PC-3 (cell line): Measurements from ENCODE around the gene PLCB2. TPM values are rescaled to one million over a fixed set of nuclear protein-coding genes. Genes with fewer than 3 reads are reported as not detected.

ENCODE experiments used
- ATAC-seq: fragments of 200-7000 bp; cut with Tn5 transposase; 2 replicates; pipeline ENCODE4 v1.9.1; 2020; ENCODE audit warnings: mild to moderate bottlenecking, moderate library complexity
- BruUV-seq: library from RNA; stranded (reverse); fragments of 400-500 nt; replicated peaks from 2 replicates; lab custom pipeline; 2021; lab: Mats Ljungman, UMichigan
- CTCF ChIA-PET: fragments of 300-600 bp; sonication (Branson Sonifier 250); formaldehyde crosslinking; loops from one replicate; lab custom pipeline; 2022; ENCODE audit warnings: antibody characterized with exemption; lab: Charles Lee
- POLR2A ChIA-PET: fragments of 300-600 bp; sonication (Branson Sonifier 250); formaldehyde crosslinking; loops from one replicate; lab custom pipeline; 2022; ENCODE audit warnings: antibody characterized with exemption; ENCODE audit not compliant: unreplicated experiment; lab: Charles Lee
- DNase-seq: peaks from one replicate; pipeline ENCODE4 v3.0.0-alpha.2; 2015
- H2AFZ ChIP-seq: fragments of 300-600 bp; sonication (generic); 2 replicates; pipeline ENCODE4 v1.6.0; 2016; ENCODE audit warnings: antibody characterized with exemption, low read length
- H3F3A ChIP-seq: fragments of 300-600 bp; sonication (generic); one replicate; pipeline ENCODE4 v1.6.0; 2017; ENCODE audit warnings: antibody characterized with exemption, low read length, control low read depth, mild to moderate bottlenecking; ENCODE audit not compliant: unreplicated experiment
- H3K27ac ChIP-seq: fragments of 300-600 bp; sonication (generic); 2 replicates; pipeline ENCODE4 v1.5.1; 2016; ENCODE audit warnings: mild to moderate bottlenecking, low read length
- H3K27me3 ChIP-seq: fragments of 300-600 bp; sonication (generic); 2 replicates; pipeline ENCODE4 v1.6.1; 2016; ENCODE audit warnings: low read length, mixed read lengths
- H3K36me3 ChIP-seq: fragments of 300-600 bp; sonication (generic); 2 replicates; pipeline ENCODE4 v1.6.1; 2016; ENCODE audit warnings: low read depth, mixed run types, low read length, mixed read lengths
- H3K4me1 ChIP-seq: fragments of 300-600 bp; sonication (generic); 2 replicates; pipeline ENCODE4 v1.5.1; 2016; ENCODE audit warnings: low read length; ENCODE audit not compliant: insufficient read depth
- H3K4me2 ChIP-seq: fragments of 300-600 bp; sonication (generic); 2 replicates; pipeline ENCODE4 v1.6.0; 2016; ENCODE audit warnings: low read length
- H3K4me3 ChIP-seq: fragments of 300-600 bp; sonication (generic); 2 replicates; pipeline ENCODE4 v1.5.1; 2016; ENCODE audit warnings: mild to moderate bottlenecking, low read length, mixed read lengths
- H3K79me2 ChIP-seq: fragments of 300-600 bp; sonication (generic); 2 replicates; pipeline ENCODE4 v1.6.1; 2017; ENCODE audit warnings: low read length, mixed read lengths
- H3K9ac ChIP-seq: fragments of 300-600 bp; sonication (generic); 2 replicates; pipeline ENCODE4 v1.6.0; 2016; ENCODE audit warnings: mild to moderate bottlenecking, low read length
- H3K9me2 ChIP-seq: fragments of 300-600 bp; sonication (generic); replicated peaks from 2 replicates; pipeline ENCODE4 v1.6.1; 2016; ENCODE audit warnings: mixed run types, low read length, mixed read lengths
- H3K9me3 ChIP-seq: fragments of 300-600 bp; sonication (generic); 2 replicates; pipeline ENCODE4 v1.6.1; 2016; ENCODE audit warnings: low read length, mixed read lengths
- H4K20me1 ChIP-seq: fragments of 300-600 bp; sonication (generic); 2 replicates; pipeline ENCODE4 v1.6.1; 2016; ENCODE audit warnings: low read length, mixed read lengths
- EZH2 ChIP-seq: fragments of 300-600 bp; sonication (generic); IDR thresholded peaks from one replicate; pipeline ENCODE4 v1.6.1; 2017; ENCODE audit warnings: antibody characterized with exemption, mild to moderate bottlenecking, low read length; ENCODE audit not compliant: unreplicated experiment
- EZH2phosphoT487 ChIP-seq: fragments of 300-600 bp; sonication (generic); IDR thresholded peaks from 2 replicates; pipeline ENCODE4 v1.6.1; 2018; ENCODE audit warnings: mild to moderate bottlenecking, antibody characterized with exemption, low read length, borderline replicate concordance
- intact Hi-C: fragments of 100-400 bp; cut with micrococcal nuclease; formaldehyde crosslinking; loops from 2 replicates; pipeline ENCODE4 v1.9.0; 2023
- total RNA-seq: library from RNA; depleted of rRNA; stranded (reverse); fragments of >200 nt; gene quantifications from 2 replicates; pipeline ENCODE4 v1.2.3, GENCODE V29; 2014
- TF ChIP-seq, protein P1 (sequence below): fragments of 300-600 bp; sonication (generic); conservative IDR thresholded peaks from 2 replicates; pipeline ENCODE4 v1.5.1; 2017; ENCODE audit warnings: antibody characterized with exemption, low read depth, mild to moderate bottlenecking, low read length

The PLCB2 gene
- total RNA-seq, 1 experiment from 2014 or later: 3.2 TPM

DNA sequence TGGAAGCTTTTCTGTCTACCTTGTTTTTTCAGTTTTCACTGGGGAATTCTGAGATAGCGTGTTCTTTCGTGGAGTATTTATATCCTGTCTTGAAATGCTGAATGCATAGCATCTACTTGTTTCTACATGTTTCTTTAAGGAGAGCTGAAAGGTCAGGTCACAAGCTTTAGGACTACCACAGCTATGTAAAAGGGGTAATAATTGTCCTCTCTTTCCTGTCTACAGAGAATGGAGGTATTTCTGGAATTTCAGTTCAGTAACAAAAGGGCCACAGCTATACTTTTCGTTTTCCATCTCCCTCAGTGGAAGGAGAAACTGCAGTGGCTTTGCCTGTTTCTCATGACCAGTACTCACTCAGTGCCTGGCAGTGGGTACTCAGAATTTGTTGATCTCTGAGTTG, 20.4 kb upstream of the PLCB2 start:
- peaks cover 14% of the 10 kb centered on the region for H3K4me1 ChIP-seq
- no TSS peak for BruUV-seq
- no peak overlapping the region for H3K4me2 ChIP-seq
- intact Hi-C loops: no loop called here
- DNase-seq (no peak), ATAC-seq (no peak)
- H3K9ac ChIP-seq: no peak overlapping the region
- H3K27ac ChIP-seq: no peak overlapping the region
- H3F3A ChIP-seq: peaks cover 21% of the 10 kb centered on the region
- ChIA-PET CTCF (interaction anchor here (2.0 kb wide), 1 partner anchor 10 kb away, joined by 10 read pairs; no protein-coding TSS in a partner anchor), POLR2A (interaction anchor here (0.6 to 1.1 kb wide), 3 partner anchors 10 to 281 kb away, joined by 4 to 8 read pairs (median 5); no protein-coding TSS in a partner anchor)
- no peak overlapping the region for H3K4me3 ChIP-seq
- H3K9me3 ChIP-seq: no peaks in the 10 kb centered on the region
- no peaks in the 10 kb centered on the region for H3K9me2 ChIP-seq
- H4K20me1 ChIP-seq: peaks cover 12% of the 10 kb centered on the region; the same call in 1 of the 2 replicates
- no peak overlapping the region for H2AFZ ChIP-seq
- TF ChIP-seq, protein P1, sequence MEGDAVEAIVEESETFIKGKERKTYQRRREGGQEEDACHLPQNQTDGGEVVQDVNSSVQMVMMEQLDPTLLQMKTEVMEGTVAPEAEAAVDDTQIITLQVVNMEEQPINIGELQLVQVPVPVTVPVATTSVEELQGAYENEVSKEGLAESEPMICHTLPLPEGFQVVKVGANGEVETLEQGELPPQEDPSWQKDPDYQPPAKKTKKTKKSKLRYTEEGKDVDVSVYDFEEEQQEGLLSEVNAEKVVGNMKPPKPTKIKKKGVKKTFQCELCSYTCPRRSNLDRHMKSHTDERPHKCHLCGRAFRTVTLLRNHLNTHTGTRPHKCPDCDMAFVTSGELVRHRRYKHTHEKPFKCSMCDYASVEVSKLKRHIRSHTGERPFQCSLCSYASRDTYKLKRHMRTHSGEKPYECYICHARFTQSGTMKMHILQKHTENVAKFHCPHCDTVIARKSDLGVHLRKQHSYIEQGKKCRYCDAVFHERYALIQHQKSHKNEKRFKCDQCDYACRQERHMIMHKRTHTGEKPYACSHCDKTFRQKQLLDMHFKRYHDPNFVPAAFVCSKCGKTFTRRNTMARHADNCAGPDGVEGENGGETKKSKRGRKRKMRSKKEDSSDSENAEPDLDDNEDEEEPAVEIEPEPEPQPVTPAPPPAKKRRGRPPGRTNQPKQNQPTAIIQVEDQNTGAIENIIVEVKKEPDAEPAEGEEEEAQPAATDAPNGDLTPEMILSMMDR: no peak
- TF ChIP-seq EZH2phosphoT487 (no peak), EZH2 (no peak)
- H3K79me2 ChIP-seq: peaks cover 23% of the 10 kb centered on the region
- no peaks in the 10 kb centered on the region for H3K27me3 ChIP-seq
- no peaks in the 10 kb centered on the region for H3K36me3 ChIP-seq

DNA sequence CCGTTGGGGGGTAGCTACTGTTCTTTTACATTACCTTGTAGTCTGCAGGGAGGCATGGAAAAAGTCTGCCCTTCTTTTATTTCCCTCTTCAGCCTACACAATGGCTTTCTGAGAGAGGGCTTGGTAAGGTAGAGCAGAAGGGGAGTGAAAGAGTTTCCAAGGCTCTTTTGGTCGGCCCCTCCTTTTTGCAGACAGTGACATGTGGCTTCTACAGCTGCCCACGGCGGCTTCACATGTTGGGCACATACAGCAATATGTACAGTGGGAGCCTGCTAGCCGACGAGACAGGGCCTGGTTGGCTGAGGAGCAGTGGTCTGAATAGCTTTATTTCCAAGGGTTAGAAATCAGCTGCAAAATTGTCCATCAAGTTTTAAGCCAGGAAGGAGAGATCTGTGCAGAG, 19.7 kb upstream of the PLCB2 start:
- H3K9ac ChIP-seq: no peak overlapping the region
- no peak overlapping the region for H3K4me2 ChIP-seq
- peaks cover 15% of the 10 kb centered on the region for H3F3A ChIP-seq
- DNase-seq (no peak), ATAC-seq (no peak)
- intact Hi-C loops: no loop called here
- no peak for TF ChIP-seq EZH2
- TF ChIP-seq EZH2phosphoT487: no peak
- H3K27me3 ChIP-seq: no peaks in the 10 kb centered on the region
- peaks cover 12% of the 10 kb centered on the region; the same call in 1 of the 2 replicates for H4K20me1 ChIP-seq
- no peak overlapping the region for H3K4me3 ChIP-seq
- peaks cover 14% of the 10 kb centered on the region for H3K4me1 ChIP-seq
- no peaks in the 10 kb centered on the region for H3K9me2 ChIP-seq
- no peak overlapping the region for H2AFZ ChIP-seq
- POLR2A ChIA-PET: interaction anchor here (0.6 kb wide), 1 partner anchor 79 kb away, joined by 5 read pairs; no protein-coding TSS in a partner anchor
- no TSS peak for BruUV-seq
- H3K36me3 ChIP-seq: no peaks in the 10 kb centered on the region
- no peaks in the 10 kb centered on the region for H3K9me3 ChIP-seq
- H3K27ac ChIP-seq: no peak overlapping the region
- CTCF ChIA-PET: interaction anchor here (0.6 to 2.0 kb wide), 4 partner anchors 11 to 115 kb away, joined by 3 to 10 read pairs (median 4); no protein-coding TSS in a partner anchor
- H3K79me2 ChIP-seq: peaks cover 23% of the 10 kb centered on the region

DNA sequence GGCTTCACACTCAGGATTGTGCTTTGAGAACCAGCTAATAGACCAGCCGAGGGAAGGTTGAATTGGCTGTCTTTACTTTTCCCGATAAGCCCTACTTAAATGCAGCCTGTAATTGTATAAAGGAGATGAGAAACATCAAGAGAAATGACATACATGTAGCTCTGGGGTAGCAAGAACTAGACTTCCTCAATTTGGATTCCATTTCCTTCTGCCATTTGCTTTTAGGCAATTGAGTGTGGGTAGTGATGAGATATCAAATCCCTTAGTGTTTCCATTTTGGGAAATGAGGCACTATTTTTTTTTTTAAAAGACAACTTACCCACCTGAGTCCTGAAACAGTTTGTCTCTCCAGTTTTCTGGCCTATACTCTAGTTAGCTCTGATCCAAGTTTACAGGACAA, 18.0 kb upstream of the PLCB2 start:
- peaks cover 14% of the 10 kb centered on the region for H3K4me1 ChIP-seq
- H3K9me2 ChIP-seq: no peaks in the 10 kb centered on the region
- ATAC-seq (no peak), DNase-seq (no peak)
- H3F3A ChIP-seq: peaks cover 4% of the 10 kb centered on the region
- H3K9ac ChIP-seq: 0 out of 2 replicates have a peak overlapping the region, but pooled peaks have one; percentile 67
- H2AFZ ChIP-seq: no peak overlapping the region
- no peak overlapping the region for H3K27ac ChIP-seq
- CTCF ChIA-PET: interaction anchor here (0.8 kb wide), 1 partner anchor 42 kb away, joined by 3 read pairs; no protein-coding TSS in a partner anchor
- H3K9me3 ChIP-seq: no peaks in the 10 kb centered on the region
- peak overlapping the region; percentile 84 for H3K4me3 ChIP-seq
- H3K36me3 ChIP-seq: no peaks in the 10 kb centered on the region
- H3K27me3 ChIP-seq: no peaks in the 10 kb centered on the region
- POLR2A ChIA-PET: interaction anchor here (1.3 kb wide), 1 partner anchor 14 kb away, joined by 9 read pairs; no protein-coding TSS in a partner anchor
- H3K4me2 ChIP-seq: peak overlapping the region; percentile 81
- H4K20me1 ChIP-seq: peaks cover 12% of the 10 kb centered on the region; the same call in 1 of the 2 replicates
- no TSS peak for BruUV-seq
- peaks cover 23% of the 10 kb centered on the region for H3K79me2 ChIP-seq
- intact Hi-C loops: no loop called here
- TF ChIP-seq, protein P1: no peak
- TF ChIP-seq EZH2 (no peak), EZH2phosphoT487 (no peak)
